Activated naive CD4-positive, alpha-beta T cell treated with anti-CD3 and anti-CD28 coated beads, Interleukin-2, amount 10 ng/mL, durations not matched to agents 5 hours and 36 hours (primary cell): ENCODE measurements around the gene ZNF681. TPM values are rescaled to one million over a fixed set of nuclear protein-coding genes. Genes with fewer than 3 reads are reported as not detected.

Experiments
- total RNA-seq, 2 experiments: library from RNA; stranded (reverse); gene quantifications; one replicate each; pipeline ENCODE4 v1.2.3, GENCODE V29; 2021

Gene ZNF681
- total RNA-seq = 1 to 10 TPM; 3.7 to 4.2 TPM

GRCh38 chr19:23758187-23759074, at the start of gene ZNF681:
Gene ZNF681, minus strand, starts transcription at chr19:23758891. Its CDS starts 142 bp downstream, at chr19:23758749.

Other genes starting within 250 kb of the ZNF681 start
- gene ZNF675, start 71.7 kb downstream of the ZNF681 start, total RNA-seq = 10 to 100 TPM; 21.9 to 22.1 TPM
- gene ZNF726, start 156.0 kb upstream of the ZNF681 start, total RNA-seq = 10 to 100 TPM; 10.3 to 11.1 TPM